Ishikawa (cell line): ENCODE data around the gene PIGQ.

Experiments used
- CEBPB ChIP-seq: IDR thresholded peaks from 2 replicates; pipeline ENCODE4 v1.6.1; 2012
- CREB1 ChIP-seq: IDR thresholded peaks from 2 replicates; pipeline ENCODE4 v1.6.1; 2012; ENCODE audit warnings: low read depth
- EGR1 ChIP-seq: IDR thresholded peaks from 2 replicates; pipeline ENCODE4 v1.6.1; 2012
- EP300 ChIP-seq: IDR thresholded peaks from 2 replicates; pipeline ENCODE4 v1.6.1; 2012; ENCODE audit warnings: borderline replicate concordance
- FOXM1 ChIP-seq: IDR thresholded peaks from 2 replicates; pipeline ENCODE4 v1.6.1; 2012; ENCODE audit warnings: low read depth, borderline replicate concordance
- NFIC ChIP-seq: IDR thresholded peaks from 2 replicates; pipeline ENCODE4 v1.6.1; 2012
- RAD21 ChIP-seq: IDR thresholded peaks from 2 replicates; pipeline ENCODE4 v1.6.1; 2012; ENCODE audit warnings: low read depth
- TAF1 ChIP-seq: IDR thresholded peaks from 2 replicates; pipeline ENCODE4 v1.6.1; 2012; ENCODE audit warnings: low read depth, mild to moderate bottlenecking
- TCF12 ChIP-seq: IDR thresholded peaks from 2 replicates; pipeline ENCODE4 v1.6.1; 2012; ENCODE audit warnings: low read depth
- TEAD4 ChIP-seq: IDR thresholded peaks from 2 replicates; pipeline ENCODE4 v1.6.1; 2012
- YY1 ChIP-seq: IDR thresholded peaks from 2 replicates; pipeline ENCODE4 v1.6.1; 2012; ENCODE audit warnings: low read depth
- ZBTB7A ChIP-seq: IDR thresholded peaks from 2 replicates; pipeline ENCODE4 v1.6.1; 2012; ENCODE audit warnings: low read depth
- TF ChIP-seq, protein P1 (sequence below): IDR thresholded peaks from 2 replicates; pipeline ENCODE4 v1.6.1; 2012; ENCODE audit warnings: low read depth, mild to moderate bottlenecking
- TF ChIP-seq, protein P2 (sequence below): IDR thresholded peaks from 2 replicates; pipeline ENCODE4 v1.6.1; 2012
- TF ChIP-seq, protein P3 (sequence below): IDR thresholded peaks from 2 replicates; pipeline ENCODE4 v1.6.1; 2012

The PIGQ gene

DNA sequence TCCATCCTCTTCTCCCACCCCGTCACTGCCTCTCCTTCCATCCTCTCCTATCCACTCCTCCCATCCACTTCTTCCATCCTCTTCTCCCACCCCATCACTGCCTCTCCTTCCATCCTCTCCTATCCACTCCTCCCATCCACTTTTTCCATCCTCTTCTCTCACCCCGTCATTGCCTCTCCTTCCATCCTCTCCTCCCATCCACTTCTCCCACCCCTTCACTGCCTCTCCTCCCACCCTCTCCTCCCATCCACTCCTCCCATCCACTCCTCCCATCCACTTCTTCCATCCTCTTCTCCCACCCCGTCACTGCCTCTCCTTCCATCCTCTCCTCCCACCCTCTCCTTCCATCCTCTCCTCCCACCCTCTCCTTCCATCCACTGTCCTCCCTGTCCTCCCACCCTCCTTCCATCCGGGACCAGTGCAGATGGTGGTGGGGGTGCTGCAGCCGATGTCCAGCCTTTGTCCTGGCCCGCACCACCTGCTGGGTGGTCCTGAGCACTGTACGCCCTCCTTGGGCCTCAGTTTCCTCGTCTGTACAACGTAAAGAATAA, 62.1 kb downstream of the PIGQ start:
- TF ChIP-seq TEAD4 (no peak), TAF1 (no peak), NFIC (no peak), CEBPB (no peak), YY1 (no peak)
- TF ChIP-seq, protein P1, sequence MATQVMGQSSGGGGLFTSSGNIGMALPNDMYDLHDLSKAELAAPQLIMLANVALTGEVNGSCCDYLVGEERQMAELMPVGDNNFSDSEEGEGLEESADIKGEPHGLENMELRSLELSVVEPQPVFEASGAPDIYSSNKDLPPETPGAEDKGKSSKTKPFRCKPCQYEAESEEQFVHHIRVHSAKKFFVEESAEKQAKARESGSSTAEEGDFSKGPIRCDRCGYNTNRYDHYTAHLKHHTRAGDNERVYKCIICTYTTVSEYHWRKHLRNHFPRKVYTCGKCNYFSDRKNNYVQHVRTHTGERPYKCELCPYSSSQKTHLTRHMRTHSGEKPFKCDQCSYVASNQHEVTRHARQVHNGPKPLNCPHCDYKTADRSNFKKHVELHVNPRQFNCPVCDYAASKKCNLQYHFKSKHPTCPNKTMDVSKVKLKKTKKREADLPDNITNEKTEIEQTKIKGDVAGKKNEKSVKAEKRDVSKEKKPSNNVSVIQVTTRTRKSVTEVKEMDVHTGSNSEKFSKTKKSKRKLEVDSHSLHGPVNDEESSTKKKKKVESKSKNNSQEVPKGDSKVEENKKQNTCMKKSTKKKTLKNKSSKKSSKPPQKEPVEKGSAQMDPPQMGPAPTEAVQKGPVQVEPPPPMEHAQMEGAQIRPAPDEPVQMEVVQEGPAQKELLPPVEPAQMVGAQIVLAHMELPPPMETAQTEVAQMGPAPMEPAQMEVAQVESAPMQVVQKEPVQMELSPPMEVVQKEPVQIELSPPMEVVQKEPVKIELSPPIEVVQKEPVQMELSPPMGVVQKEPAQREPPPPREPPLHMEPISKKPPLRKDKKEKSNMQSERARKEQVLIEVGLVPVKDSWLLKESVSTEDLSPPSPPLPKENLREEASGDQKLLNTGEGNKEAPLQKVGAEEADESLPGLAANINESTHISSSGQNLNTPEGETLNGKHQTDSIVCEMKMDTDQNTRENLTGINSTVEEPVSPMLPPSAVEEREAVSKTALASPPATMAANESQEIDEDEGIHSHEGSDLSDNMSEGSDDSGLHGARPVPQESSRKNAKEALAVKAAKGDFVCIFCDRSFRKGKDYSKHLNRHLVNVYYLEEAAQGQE = no peak

DNA sequence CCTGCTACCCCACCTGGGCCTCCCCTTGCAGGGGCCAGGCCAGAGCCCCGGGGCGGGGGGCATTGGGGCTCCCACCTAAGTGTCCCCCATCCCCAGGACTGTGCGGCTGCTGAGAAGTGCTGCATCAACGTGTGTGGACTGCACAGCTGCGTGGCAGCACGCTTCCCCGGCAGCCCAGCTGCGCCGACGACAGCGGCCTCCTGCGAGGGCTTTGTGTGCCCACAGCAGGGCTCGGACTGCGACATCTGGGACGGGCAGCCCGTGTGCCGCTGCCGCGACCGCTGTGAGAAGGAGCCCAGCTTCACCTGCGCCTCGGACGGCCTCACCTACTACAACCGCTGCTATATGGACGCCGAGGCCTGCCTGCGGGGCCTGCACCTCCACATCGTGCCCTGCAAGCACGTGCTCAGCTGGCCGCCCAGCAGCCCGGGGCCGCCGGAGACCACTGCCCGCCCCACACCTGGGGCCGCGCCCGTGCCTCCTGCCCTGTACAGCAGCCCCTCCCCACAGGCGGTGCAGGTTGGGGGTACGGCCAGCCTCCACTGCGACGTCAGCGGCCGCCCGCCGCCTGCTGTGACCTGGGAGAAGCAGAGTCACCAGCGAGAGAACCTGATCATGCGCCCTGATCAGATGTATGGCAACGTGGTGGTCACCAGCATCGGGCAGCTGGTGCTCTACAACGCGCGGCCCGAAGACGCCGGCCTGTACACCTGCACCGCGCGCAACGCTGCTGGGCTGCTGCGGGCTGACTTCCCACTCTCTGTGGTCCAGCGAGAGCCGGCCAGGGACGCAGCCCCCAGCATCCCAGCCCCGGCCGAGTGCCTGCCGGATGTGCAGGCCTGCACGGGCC, 62.9 kb downstream of the PIGQ start:
- TF ChIP-seq CEBPB (no peak), FOXM1 (no peak), CREB1 (no peak), TEAD4 (no peak), ZBTB7A (no peak), EGR1 (no peak), YY1 (no peak), RAD21 (no peak), TCF12 (no peak), NFIC (no peak), EP300 (no peak), TAF1 (no peak)
- TF ChIP-seq, protein P2, sequence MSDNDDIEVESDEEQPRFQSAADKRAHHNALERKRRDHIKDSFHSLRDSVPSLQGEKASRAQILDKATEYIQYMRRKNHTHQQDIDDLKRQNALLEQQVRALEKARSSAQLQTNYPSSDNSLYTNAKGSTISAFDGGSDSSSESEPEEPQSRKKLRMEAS = no peak
- TF ChIP-seq, protein P1 = no peak
- TF ChIP-seq, protein P3, sequence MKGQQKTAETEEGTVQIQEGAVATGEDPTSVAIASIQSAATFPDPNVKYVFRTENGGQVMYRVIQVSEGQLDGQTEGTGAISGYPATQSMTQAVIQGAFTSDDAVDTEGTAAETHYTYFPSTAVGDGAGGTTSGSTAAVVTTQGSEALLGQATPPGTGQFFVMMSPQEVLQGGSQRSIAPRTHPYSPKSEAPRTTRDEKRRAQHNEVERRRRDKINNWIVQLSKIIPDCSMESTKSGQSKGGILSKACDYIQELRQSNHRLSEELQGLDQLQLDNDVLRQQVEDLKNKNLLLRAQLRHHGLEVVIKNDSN = no peak

DNA sequence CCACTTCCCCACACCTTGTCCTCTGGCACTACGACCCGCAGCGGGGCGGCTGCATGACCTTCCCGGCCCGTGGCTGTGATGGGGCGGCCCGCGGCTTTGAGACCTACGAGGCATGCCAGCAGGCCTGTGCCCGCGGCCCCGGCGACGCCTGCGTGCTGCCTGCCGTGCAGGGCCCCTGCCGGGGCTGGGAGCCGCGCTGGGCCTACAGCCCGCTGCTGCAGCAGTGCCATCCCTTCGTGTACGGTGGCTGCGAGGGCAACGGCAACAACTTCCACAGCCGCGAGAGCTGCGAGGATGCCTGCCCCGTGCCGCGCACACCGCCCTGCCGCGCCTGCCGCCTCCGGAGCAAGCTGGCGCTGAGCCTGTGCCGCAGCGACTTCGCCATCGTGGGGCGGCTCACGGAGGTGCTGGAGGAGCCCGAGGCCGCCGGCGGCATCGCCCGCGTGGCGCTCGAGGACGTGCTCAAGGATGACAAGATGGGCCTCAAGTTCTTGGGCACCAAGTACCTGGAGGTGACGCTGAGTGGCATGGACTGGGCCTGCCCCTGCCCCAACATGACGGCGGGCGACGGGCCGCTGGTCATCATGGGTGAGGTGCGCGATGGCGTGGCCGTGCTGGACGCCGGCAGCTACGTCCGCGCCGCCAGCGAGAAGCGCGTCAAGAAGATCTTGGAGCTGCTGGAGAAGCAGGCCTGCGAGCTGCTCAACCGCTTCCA, 63.7 kb downstream of the PIGQ start:
- TF ChIP-seq TAF1 (no peak), TCF12 (no peak), RAD21 (no peak), YY1 (no peak), FOXM1 (no peak), EP300 (no peak), ZBTB7A (no peak), NFIC (no peak), CEBPB (no peak), TEAD4 (no peak), EGR1 (no peak), CREB1 (no peak)
- TF ChIP-seq, protein P1 = no peak
- TF ChIP-seq, protein P3 = no peak
- TF ChIP-seq, protein P2 = no peak
